HG03135 (cell line): ENCODE data around the gene EDDM3A.
"Not testable (repeated sequence)": the region's sequence is repeated elsewhere in the genome, so short reads cannot be mapped to it uniquely, and the experiment has no call there.

ENCODE experiments used
- ATAC-seq: cut with Tn5 transposase; IDR thresholded peaks from one replicate; pipeline ENCODE4 v1.9.1; 2021; ENCODE audit warnings: mild to moderate bottlenecking, moderate library complexity; ENCODE audit not compliant: unreplicated experiment

Gene EDDM3A

GRCh38 chr14:20745571-20746358 lies at the start of gene EDDM3A:
EDDM3A (plus strand) TSS chr14:20745887; CDS start chr14:20747581, 1,694 bp downstream.
- ATAC-seq: no peak

DNA sequence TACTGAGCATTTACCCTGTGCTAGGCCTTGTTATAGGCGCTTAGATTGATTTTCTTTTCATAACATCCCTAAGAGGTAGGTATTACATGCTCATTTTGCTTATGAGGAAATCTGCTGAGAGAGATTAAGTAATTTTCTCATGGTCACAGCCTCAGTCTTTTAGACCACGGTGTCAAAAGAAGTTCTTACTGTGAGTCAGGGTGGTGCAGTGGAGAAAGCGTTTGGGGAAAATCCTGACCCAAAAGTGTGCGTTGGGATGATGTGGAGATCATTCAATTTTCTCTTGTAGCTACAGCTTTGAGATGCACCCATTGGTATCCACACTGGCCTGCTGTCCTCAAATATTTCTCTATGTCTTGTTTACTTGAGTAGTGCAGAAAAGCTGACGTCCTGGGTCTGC lies 48.9 kb upstream of the EDDM3A start:
- no peak for ATAC-seq

DNA sequence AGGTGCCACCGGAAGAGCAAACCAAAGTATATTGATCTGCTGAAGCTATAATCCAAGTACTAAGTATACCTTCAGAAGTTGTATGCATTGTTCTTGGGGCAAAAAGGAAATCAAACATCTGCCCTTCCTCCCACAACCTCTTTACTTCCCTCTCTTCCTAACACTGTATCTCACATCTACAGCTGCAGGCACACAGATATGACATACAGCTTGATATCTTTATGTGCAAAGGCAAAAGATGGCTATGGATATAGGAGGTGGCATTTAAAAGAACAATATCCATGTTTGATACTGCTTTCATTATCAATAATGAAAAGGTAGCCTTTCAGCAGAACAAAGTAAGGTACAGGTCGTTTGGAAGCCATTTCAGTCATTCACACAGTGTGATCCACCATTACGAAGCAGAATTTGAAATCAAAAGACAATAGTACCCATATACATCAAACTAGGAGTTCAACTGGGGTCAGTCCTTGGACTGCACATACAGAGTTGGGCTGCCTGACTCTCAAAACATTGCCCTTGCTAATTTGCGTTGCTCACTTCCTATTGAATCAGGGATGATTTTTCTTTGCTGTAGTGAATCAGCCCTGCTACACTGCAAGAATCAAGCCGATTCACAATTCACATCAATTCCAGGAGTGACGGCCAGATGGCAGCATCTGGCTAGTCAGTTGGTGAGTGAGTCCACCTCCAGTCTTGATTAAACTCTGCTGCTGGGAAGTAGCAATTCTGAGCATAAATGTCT lies 48.2 kb upstream of the EDDM3A start:
- no peak for ATAC-seq

- no peak for ATAC-seq
Observed at GRCh38 chr14:20698018-20698329, 47.7 kb upstream of the EDDM3A start.

DNA sequence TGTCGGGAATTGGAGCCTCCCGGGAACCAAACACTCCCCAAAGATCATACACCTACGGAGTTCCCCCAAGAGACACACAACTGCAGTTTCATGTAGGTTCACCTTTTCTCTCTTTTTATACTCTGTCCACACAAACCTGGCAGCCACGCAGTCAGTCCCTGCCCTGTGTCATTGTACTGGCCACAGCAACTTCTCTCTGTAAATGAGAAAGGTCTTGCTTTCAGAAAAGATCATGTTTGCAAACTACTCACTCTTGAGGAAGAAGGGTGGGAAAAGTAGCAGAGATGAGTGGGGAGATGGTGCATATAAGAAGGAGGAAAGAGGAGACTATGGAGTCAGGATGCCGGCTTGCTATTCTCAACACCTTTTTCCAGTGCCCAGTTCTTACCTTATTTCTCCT lies 46.8 kb upstream of the EDDM3A start:
- no peak for ATAC-seq

GRCh38 chr14:20699931-20700330 lies 45.8 kb upstream of the EDDM3A start:
- no peak for ATAC-seq

DNA sequence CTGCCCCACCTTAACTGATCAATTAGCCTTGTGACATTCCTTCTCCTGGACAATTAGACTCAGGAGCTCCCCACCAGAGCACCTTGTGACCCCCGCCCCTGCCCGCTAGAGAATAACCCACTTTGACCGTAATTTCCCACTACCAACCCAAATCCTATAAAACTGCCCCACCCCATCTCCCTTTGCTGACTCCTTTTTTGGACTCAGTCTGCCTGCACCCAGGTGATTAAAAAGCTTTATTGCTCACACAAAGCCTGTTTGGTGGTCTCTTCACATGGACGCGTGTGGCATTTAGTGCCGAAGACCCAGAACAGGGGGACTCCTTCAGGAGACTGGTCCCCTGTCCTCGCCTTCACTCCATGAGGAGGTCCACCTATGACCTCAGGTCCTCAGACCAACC lies 44.7 kb upstream of the EDDM3A start:
- ATAC-seq: not testable (repeated sequence)

DNA sequence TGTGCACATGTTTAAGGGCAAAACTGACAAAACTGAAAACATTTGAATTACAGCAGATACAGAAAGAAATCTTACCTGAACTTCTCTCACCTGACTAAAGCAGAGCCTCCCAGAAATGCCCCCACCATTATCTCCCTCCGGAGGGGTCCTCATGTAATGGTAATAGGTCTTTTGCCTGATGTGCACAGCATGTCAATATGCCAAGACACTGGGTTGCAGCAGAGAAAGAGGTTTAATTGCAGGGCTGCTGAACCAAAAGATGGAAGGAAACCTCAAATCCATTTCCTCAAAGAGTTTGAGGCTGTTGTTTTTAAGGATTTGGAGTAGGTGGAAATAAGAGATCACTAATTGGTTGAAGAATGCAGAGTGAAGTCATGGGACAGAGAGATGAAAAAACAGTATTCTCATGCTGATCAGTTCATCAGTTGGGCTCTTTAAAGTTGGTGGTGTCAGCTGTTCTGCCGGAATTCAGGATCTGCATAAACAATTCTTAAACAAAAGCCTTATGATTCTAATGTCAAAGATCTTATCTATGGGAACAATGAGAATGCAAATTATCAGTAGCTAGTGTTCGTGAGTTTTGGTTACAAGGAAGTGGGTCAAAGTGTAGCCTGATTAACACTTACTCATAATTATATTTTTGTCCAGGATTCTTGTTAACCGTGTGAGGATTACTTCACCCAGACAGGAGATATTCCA lies 38.9 kb upstream of the EDDM3A start:
- no peak for ATAC-seq

GRCh38 chr14:20707622-20708021 lies 38.1 kb upstream of the EDDM3A start:
- no peak for ATAC-seq

DNA sequence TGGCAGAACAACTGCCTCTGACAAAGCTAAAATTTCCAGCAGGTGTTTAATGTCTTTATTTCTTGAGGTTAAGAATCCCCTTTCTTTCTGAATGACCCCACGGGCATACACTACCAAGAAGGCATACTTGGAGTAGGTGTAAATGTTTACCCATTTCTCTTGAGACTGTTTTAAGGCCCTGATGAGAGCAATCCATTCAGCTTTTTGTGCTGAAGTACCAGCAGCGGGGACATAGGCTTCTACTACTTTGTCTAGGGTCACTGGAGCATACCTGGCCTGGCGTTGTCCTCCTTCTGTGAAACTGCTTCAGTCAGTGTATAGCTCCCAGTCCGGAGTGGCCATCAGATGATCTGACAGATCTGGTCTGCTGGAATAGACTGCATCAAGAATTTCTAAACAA lies 34.4 kb upstream of the EDDM3A start:
- no peak for ATAC-seq

DNA sequence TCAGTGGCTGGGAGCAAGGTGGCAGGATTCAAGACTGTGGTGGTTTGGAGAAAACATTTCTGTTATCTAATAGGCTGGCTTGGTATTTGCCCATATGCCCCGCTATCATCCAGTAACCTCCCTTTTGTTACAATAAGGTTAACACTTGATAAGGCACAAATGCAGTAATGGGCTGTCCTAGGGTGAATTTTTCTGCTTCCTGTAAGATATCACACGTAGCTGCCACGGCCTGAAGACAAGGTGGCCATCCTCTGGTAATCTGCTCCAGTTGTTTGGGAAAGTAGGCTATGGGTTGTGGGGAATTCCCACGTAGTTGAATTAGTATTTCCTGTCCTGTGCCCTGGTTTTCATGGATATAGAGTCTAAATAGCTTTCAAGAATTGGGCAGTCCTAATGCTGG lies 34.0 kb upstream of the EDDM3A start:
- ATAC-seq: no peak

DNA sequence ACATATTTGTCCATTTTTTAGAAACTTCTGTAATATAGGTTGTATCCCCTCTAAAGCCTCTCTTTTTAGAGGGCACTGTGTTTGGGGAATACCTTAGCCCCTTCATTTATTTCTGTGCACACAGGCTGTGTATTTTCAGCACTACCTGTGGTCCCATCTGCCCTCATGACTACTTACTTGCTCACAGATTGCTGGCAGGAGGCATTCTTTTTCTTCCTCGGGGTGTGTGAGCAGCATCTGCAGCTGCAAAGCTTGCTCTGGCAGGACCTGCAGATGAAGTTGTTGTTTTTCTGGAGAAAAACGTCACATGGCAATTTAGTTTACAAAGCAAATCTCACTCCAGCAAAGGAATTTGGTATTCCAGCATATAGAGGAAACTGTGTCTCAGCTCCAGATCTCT lies 32.8 kb upstream of the EDDM3A start:
- no peak for ATAC-seq

DNA sequence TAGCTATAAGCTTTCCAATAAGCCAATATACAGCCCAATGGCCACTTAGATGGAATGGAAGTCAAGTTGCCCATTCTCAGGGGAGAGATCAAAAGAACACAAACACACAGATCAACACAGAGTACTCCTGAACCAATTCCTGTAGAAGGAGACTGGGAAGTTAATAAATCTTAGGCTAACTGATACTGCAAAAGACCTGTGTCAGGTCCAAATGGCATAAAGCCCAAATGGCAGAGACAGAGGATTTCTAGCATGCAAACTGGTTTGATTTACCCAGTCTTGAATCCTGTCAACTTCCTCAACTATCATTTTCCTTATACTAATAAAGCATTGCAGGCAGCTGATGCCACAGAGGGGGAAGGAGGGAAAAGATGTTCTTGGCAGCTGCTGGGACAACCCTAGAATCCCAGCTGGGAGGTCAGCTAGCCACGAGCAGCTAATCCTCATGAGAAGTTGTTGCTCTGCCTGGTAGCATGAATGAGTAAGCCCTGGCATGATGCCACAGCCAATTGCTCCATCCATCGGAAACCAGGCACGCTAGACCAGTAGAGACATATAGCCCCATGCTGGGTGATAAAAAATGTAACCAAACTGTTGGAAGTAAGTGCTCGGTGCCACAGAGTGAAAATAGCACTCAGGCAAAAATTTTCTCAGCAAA lies 31.0 kb upstream of the EDDM3A start:
- no peak for ATAC-seq

DNA sequence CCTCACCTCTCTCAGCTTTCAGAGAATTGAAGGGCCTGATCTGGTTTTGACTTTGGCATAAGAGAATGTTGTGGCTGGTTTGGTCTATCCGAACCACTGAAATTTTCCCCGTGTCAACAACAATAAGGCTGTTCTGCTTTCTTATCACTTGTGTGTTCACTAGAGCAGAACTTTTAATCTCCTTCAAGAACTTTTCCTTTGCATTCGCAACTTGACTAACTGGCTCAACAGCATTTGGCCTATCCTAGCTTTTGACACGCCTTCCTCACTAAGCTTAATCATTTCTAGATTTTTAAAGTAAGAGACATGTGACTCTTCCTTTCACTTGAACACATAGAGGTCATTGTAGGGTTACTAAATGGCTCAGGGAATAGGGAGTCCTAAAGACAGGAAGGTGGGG lies 25.9 kb upstream of the EDDM3A start:
- ATAC-seq: no peak

GRCh38 chr14:20720741-20721140 lies 24.9 kb upstream of the EDDM3A start:
- no peak for ATAC-seq

- ATAC-seq: no peak
Observed at GRCh38 chr14:20722016-20722415, 23.7 kb upstream of the EDDM3A start.

DNA sequence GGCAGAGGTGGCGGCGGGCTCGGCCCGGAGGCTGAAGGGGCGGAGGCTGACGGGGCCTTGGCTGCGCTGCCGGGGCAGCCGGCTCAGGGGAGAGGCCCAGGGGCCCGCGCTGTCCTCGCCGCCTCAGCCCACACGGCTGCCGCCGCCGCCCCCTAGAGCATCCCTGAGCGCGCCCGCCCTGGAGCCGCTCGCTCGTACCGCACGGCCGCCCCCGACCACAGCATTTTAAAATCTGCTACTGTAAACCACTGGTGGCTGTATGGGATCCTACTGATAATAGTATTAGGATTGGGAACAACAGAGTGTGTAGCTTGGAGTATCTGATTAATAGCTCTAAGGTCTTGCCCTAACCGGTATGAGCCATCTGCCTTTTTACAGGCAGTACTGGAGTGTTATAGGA lies 22.2 kb upstream of the EDDM3A start:
- no peak for ATAC-seq

- not testable (repeated sequence) for ATAC-seq
Observed at GRCh38 chr14:20726121-20726520, 19.6 kb upstream of the EDDM3A start.

GRCh38 chr14:20726531-20726930 lies 19.2 kb upstream of the EDDM3A start:
- no peak for ATAC-seq

- no peak for ATAC-seq
Observed at GRCh38 chr14:20730891-20731290, 14.8 kb upstream of the EDDM3A start.

DNA sequence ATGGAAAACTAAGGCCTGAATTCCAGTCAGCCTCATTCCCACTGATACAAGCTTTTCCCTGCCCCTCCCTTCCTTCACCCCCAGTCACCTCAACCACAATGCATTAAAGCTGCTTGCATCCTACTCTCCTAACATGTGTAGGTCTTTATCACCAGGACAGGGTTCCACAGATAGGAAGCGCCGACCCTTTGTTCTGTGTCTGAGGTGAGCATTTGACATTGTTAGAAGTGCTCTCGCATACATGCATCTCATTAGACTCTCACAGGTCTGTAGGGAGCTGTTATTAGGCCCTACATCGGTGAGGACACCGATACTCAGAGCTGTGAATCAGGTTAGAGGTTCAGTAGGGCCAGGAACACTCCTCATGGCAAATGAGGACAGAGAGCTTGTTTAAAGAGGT lies 13.2 kb upstream of the EDDM3A start:
- no peak for ATAC-seq
